Trophoblast cell (in vitro differentiated cells and primary cell): ENCODE data around the gene EGFR.

Experiments used
- DNase-seq, 2 donors: peaks; one replicate each; pipeline ENCODE4 v3.0.0-alpha.2; 2016
- H2AFZ ChIP-seq: 2 replicates; pipeline ENCODE4 v1.6.1; 2013; ENCODE audit warnings: low read length, moderate library complexity, mild to moderate bottlenecking; ENCODE audit not compliant: insufficient read depth, poor library complexity
- H2AK5ac ChIP-seq: 2 replicates; pipeline ENCODE4 v1.6.1; 2013; ENCODE audit warnings: mild to moderate bottlenecking, low read length
- H2BK120ac ChIP-seq: 2 replicates; pipeline ENCODE4 v1.6.1; 2013; ENCODE audit warnings: low read length, mild to moderate bottlenecking, moderate library complexity; ENCODE audit not compliant: insufficient read depth, poor library complexity
- H2BK12ac ChIP-seq: 2 replicates; pipeline ENCODE4 v1.6.1; 2013; ENCODE audit warnings: mild to moderate bottlenecking, low read length, moderate library complexity
- H2BK5ac ChIP-seq: 2 replicates; pipeline ENCODE4 v1.6.1; 2013; ENCODE audit warnings: low read length, low read depth, moderate library complexity, mild to moderate bottlenecking; ENCODE audit not compliant: poor library complexity
- H3K14ac ChIP-seq: 2 replicates; pipeline ENCODE4 v1.6.1; 2013; ENCODE audit warnings: mild to moderate bottlenecking, low read length
- H3K18ac ChIP-seq: 2 replicates; pipeline ENCODE4 v1.6.1; 2013; ENCODE audit warnings: mild to moderate bottlenecking, low read length
- H3K23ac ChIP-seq: 2 replicates; pipeline ENCODE4 v1.6.1; 2013; ENCODE audit warnings: low read length
- H3K27ac ChIP-seq: 2 replicates; pipeline ENCODE4 v1.5.1; 2013; ENCODE audit warnings: low read depth, mild to moderate bottlenecking, inconsistent platforms, low read length, moderate library complexity
- H3K27me3 ChIP-seq: 2 replicates; pipeline ENCODE4 v1.6.1; 2013; ENCODE audit warnings: inconsistent platforms, mild to moderate bottlenecking, low read length, moderate library complexity; ENCODE audit not compliant: insufficient read depth
- H3K36me3 ChIP-seq, 2 experiments: 1 replicate in 1 of 2; 2 replicates in 1 of 2; pipeline ENCODE4 v1.6.1; 2013; ENCODE audit warnings: low read length in 2 of 2, mild to moderate bottlenecking in 2 of 2, moderate library complexity in 1 of 2; ENCODE audit not compliant: insufficient read depth in 2 of 2, control insufficient read depth in 1 of 2
- H3K4ac ChIP-seq: 2 replicates; pipeline ENCODE4 v1.6.1; 2013; ENCODE audit warnings: low read depth, mild to moderate bottlenecking, low read length, moderate library complexity
- H3K4me1 ChIP-seq, 2 experiments: 1 replicate in 1 of 2; 2 replicates in 1 of 2; pipeline ENCODE4 v1.6.1; 2013; ENCODE audit warnings: low read length in 2 of 2, mild to moderate bottlenecking in 2 of 2, moderate library complexity in 1 of 2; ENCODE audit not compliant: insufficient read depth in 2 of 2, control insufficient read depth in 1 of 2
- H3K4me2 ChIP-seq: 2 replicates; pipeline ENCODE4 v1.6.1; 2013; ENCODE audit warnings: inconsistent platforms, mild to moderate bottlenecking, low read length, moderate library complexity
- H3K4me3 ChIP-seq: 2 replicates; pipeline ENCODE4 v1.5.1; 2013; ENCODE audit warnings: mild to moderate bottlenecking, low read depth, low read length, inconsistent platforms
- H3K79me1 ChIP-seq: one replicate; pipeline ENCODE4 v1.6.1; 2013; ENCODE audit warnings: low read length
- H3K79me2 ChIP-seq: 2 replicates; pipeline ENCODE4 v1.6.1; 2013; ENCODE audit warnings: low read length, mild to moderate bottlenecking; ENCODE audit not compliant: control insufficient read depth, insufficient read depth, poor library complexity
- H3K9ac ChIP-seq: 2 replicates; pipeline ENCODE4 v1.6.1; 2013; ENCODE audit warnings: mild to moderate bottlenecking, low read length
- H3K9me3 ChIP-seq: 2 replicates; pipeline ENCODE4 v1.6.1; 2013; ENCODE audit warnings: low read depth, mild to moderate bottlenecking, control low read depth, inconsistent platforms, low read length; ENCODE audit not compliant: insufficient read depth
- H4K12ac ChIP-seq: 2 replicates; pipeline ENCODE4 v1.6.1; 2013; ENCODE audit warnings: low read depth, mild to moderate bottlenecking, low read length, moderate library complexity
- H4K8ac ChIP-seq: 2 replicates; pipeline ENCODE4 v1.6.1; 2013; ENCODE audit warnings: low read depth, mild to moderate bottlenecking, low read length, moderate library complexity
- H4K91ac ChIP-seq: one replicate; pipeline ENCODE4 v1.6.1; 2013; ENCODE audit warnings: low read depth, mild to moderate bottlenecking, low read length, moderate library complexity
- WGBS: extraction: QIAGEN DNeasy Blood & Tissue Kit; methylation state at CpG from one replicate; pipeline ENCODE4 v1.1.7; 2013; ENCODE audit warnings: missing lambda C conversion rate; ENCODE audit not compliant: insufficient read length, insufficient coverage; ENCODE audit errors: extremely low coverage; 5-methylcytosine and 5-hydroxymethylcytosine counted together

Gene EGFR

DNA sequence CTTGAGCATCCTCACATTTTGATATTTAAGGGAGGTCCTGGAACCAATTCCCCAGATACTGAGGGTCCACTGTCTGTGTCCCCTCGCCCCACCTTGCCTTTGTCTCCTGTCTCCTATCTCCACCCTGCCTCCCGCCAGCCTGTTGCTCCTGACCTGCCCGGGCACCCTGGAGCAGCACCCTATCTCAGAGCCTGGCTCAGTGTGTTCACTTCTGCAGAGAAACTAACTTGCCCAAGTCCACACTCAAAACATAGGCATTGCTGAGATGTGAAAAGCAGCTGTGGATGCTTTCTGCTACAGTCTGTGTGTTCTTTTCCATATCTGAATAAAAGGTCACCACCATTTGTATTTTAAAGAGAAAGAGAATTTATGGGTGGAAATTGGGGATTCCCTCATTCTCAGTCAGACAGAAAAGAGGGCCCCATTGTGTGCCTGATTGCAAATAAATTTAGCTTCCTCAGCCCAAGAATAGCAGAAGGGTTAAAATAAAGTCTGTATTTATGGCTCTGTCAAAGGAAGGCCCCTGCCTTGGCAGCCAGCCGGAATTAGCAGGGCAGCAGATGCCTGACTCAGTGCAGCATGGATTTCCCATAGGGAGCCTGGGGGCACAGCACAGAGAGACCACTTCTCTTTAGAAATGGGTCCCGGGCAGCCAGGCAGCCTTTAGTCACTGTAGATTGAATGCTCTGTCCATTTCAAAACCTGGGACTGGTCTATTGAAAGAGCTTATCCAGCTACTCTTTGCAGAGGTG is 161.3 kb downstream of the EGFR start:
- Histone ChIP-seq H3K27ac (no peak overlapping the region), H2AFZ (no peak overlapping the region), H2BK5ac (no peak overlapping the region), H2BK12ac (no peak overlapping the region), H3K9me3 (peaks cover 1% of the 10 kb centered on the region), H3K4ac (no peak overlapping the region), H3K79me2 (no peaks in the 10 kb centered on the region), H3K4me1 (peaks cover 0 to 3% of the 10 kb centered on the region in 2 experiments), H3K18ac (no peak overlapping the region), H3K4me2 (no peak overlapping the region), H3K14ac (no peak overlapping the region), H2BK120ac (peak overlapping the region; percentile 15), H4K91ac (peak overlapping the region; percentile 20), H3K23ac (no peak overlapping the region), H3K79me1 (peaks cover 2% of the 10 kb centered on the region), H3K9ac (no peak overlapping the region), H4K8ac (peak overlapping the region; percentile 43), H2AK5ac (no peak overlapping the region), H4K12ac (no peak overlapping the region), H3K4me3 (no peak overlapping the region), H3K36me3 (peaks cover 29 to 39% of the 10 kb centered on the region in 2 experiments), H3K27me3 (no peaks in the 10 kb centered on the region)
- no CpG with 5 or more reads among the region's 5 CpGs for WGBS
- peak; percentile 38 to 57 for DNase-seq

DNA sequence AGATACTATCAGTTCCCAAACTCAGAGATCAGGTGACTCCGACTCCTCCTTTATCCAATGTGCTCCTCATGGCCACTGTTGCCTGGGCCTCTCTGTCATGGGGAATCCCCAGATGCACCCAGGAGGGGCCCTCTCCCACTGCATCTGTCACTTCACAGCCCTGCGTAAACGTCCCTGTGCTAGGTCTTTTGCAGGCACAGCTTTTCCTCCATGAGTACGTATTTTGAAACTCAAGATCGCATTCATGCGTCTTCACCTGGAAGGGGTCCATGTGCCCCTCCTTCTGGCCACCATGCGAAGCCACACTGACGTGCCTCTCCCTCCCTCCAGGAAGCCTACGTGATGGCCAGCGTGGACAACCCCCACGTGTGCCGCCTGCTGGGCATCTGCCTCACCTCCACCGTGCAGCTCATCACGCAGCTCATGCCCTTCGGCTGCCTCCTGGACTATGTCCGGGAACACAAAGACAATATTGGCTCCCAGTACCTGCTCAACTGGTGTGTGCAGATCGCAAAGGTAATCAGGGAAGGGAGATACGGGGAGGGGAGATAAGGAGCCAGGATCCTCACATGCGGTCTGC is 162.2 kb downstream of the EGFR start:
- Histone ChIP-seq H3K9ac (no peak overlapping the region), H3K4me2 (no peak overlapping the region), H2BK5ac (no peak overlapping the region), H3K4me1 (peaks cover 3 to 6% of the 10 kb centered on the region in 2 experiments), H2AK5ac (no peak overlapping the region), H3K27ac (no peak overlapping the region), H3K36me3 (peaks cover 26 to 36% of the 10 kb centered on the region in 2 experiments), H4K12ac (no peak overlapping the region), H2AFZ (no peak overlapping the region), H3K14ac (no peak overlapping the region), H3K27me3 (no peaks in the 10 kb centered on the region), H3K9me3 (peaks cover 1% of the 10 kb centered on the region), H3K79me2 (no peaks in the 10 kb centered on the region), H3K4ac (no peak overlapping the region), H4K91ac (no peak overlapping the region), H3K79me1 (peaks cover 4% of the 10 kb centered on the region), H3K18ac (no peak overlapping the region), H2BK12ac (no peak overlapping the region), H2BK120ac (no peak overlapping the region), H3K23ac (no peak overlapping the region), H3K4me3 (no peak overlapping the region), H4K8ac (no peak overlapping the region)
- peak; percentile 95 to 96 for DNase-seq
- no CpG with 5 or more reads among the region's 19 CpGs for WGBS

- no peaks in the 10 kb centered on the region for H3K27me3 ChIP-seq
- H3K27ac ChIP-seq = no peak overlapping the region
- H2AFZ ChIP-seq = no peak overlapping the region
- H3K79me2 ChIP-seq = no peaks in the 10 kb centered on the region
- H3K9me3 ChIP-seq = peaks cover 1% of the 10 kb centered on the region
- no peak overlapping the region for H2BK5ac ChIP-seq
- no peak overlapping the region for H3K23ac ChIP-seq
- H2BK12ac ChIP-seq = no peak overlapping the region
- peak in 1 of 2 donors; percentile 43 for DNase-seq
- H4K12ac ChIP-seq = no peak overlapping the region
- no peak overlapping the region for H2BK120ac ChIP-seq
- H3K4ac ChIP-seq = no peak overlapping the region
- no peak overlapping the region for H3K4me2 ChIP-seq
- H3K9ac ChIP-seq = no peak overlapping the region
- H3K14ac ChIP-seq = no peak overlapping the region
- H3K4me3 ChIP-seq = no peak overlapping the region
- H4K8ac ChIP-seq = no peak overlapping the region
- peaks cover 4% of the 10 kb centered on the region for H3K79me1 ChIP-seq
- H3K4me1 ChIP-seq = peaks cover 8 to 9% of the 10 kb centered on the region in 2 experiments
- H3K18ac ChIP-seq = no peak overlapping the region
- no peak overlapping the region for H2AK5ac ChIP-seq
- no CpG with 5 or more reads among the region's 4 CpGs for WGBS
- peak overlapping the region; percentile 31 for H4K91ac ChIP-seq
- peaks cover 28 to 36% of the 10 kb centered on the region in 2 experiments for H3K36me3 ChIP-seq
Measured at GRCh38 chr7:55181762-55182161, 162.9 kb downstream of the EGFR start.

DNA sequence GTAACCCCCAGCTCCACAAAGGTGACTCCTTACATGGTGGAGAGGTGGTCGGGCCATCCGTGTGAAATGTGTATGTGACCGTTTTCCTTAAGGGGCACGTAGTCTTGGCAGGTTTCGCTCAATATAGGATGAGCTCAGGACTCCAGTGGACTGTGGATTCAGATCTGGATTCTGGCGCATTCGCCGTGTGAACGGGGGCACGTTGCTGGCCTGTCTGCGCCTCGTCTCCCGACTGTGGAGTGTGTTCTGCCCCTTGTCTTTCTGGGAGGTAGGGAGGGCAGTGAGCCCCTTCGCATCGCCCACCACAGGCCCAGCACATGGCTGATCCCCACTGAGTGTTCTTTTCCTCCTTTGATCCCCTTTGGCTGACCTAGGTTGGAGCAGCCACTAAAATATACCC is 165.1 kb downstream of the EGFR start:
- H3K79me2 ChIP-seq = no peaks in the 10 kb centered on the region
- H2AFZ ChIP-seq = no peak overlapping the region
- no peak overlapping the region for H2AK5ac ChIP-seq
- H3K9ac ChIP-seq = no peak overlapping the region
- H4K91ac ChIP-seq = no peak overlapping the region
- no peak overlapping the region for H3K23ac ChIP-seq
- no peak overlapping the region for H3K4me2 ChIP-seq
- peaks cover 24 to 28% of the 10 kb centered on the region in 2 experiments for H3K36me3 ChIP-seq
- H3K18ac ChIP-seq = no peak overlapping the region
- H4K8ac ChIP-seq = no peak overlapping the region
- DNase-seq = no peak
- H2BK5ac ChIP-seq = no peak overlapping the region
- no peak overlapping the region for H3K27ac ChIP-seq
- H3K4me1 ChIP-seq = peaks cover 7 to 9% of the 10 kb centered on the region in 2 experiments
- no peak overlapping the region for H2BK12ac ChIP-seq
- no peak overlapping the region for H2BK120ac ChIP-seq
- no peaks in the 10 kb centered on the region for H3K27me3 ChIP-seq
- no peak overlapping the region for H3K4me3 ChIP-seq
- H3K79me1 ChIP-seq = peaks cover 4% of the 10 kb centered on the region
- peaks cover 1% of the 10 kb centered on the region for H3K9me3 ChIP-seq
- no peak overlapping the region for H3K14ac ChIP-seq
- WGBS = no CpG with 5 or more reads among the region's 15 CpGs
- H4K12ac ChIP-seq = no peak overlapping the region
- no peak overlapping the region for H3K4ac ChIP-seq
